Measurements from ENCODE around the gene COL13A1.

DNA sequence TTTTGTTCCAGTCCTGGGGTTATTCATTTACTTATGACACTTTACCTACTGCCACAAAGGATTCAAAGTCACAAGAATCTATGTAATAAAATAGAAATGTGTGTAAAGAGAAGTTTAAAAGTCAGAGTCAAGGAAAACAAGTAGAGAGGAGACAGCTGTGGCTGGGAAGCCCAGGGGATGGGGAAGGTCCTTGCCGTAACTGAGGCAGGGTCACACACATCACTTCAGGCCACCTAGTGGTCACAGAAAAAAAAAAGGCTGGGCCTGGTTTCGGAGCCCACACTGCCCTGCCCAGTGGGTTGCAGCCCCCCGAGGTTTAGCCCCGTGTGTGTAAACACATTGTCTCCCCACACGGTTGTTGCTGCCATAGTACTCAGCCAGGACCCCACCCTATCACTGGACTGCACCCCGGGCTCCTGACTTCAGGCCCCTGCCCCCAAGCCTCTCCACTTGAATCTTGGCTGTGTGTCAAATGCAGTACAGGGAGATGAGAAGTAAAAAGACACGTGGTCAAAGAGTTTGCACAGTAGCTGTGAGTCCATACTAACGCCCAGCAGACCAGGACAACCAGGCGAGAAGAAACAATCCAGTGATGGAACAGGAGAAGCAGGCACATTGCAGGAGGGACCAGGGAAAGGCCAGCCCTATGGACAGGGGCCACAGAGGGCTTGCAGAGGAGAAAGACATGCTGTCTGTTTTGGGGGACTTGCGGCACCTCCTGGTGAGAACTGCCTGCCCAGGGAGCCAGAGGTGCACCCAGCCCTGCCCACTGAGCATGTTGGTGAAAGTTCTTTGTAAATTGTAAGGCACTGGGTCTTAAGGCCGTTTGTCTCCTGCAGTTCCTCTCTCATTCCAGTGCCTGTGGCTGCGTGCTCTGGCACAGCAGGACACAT lies 159.5 kb downstream of the COL13A1 start:
- TF ChIP-seq, protein P1, sequence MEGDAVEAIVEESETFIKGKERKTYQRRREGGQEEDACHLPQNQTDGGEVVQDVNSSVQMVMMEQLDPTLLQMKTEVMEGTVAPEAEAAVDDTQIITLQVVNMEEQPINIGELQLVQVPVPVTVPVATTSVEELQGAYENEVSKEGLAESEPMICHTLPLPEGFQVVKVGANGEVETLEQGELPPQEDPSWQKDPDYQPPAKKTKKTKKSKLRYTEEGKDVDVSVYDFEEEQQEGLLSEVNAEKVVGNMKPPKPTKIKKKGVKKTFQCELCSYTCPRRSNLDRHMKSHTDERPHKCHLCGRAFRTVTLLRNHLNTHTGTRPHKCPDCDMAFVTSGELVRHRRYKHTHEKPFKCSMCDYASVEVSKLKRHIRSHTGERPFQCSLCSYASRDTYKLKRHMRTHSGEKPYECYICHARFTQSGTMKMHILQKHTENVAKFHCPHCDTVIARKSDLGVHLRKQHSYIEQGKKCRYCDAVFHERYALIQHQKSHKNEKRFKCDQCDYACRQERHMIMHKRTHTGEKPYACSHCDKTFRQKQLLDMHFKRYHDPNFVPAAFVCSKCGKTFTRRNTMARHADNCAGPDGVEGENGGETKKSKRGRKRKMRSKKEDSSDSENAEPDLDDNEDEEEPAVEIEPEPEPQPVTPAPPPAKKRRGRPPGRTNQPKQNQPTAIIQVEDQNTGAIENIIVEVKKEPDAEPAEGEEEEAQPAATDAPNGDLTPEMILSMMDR (IDR thresholded peaks at IDR 0.05): no peak
- TF ChIP-seq POLR2A (IDR thresholded peaks at IDR 0.05): no peak
- no peak for TF ChIP-seq EP300 (IDR thresholded peaks at IDR 0.05)
- TF ChIP-seq POLR2AphosphoS5 (IDR thresholded peaks at IDR 0.05): no peak
